PC-9 (cell line): ENCODE data around the gene CCDC137. TPM values are rescaled to one million over a fixed set of nuclear protein-coding genes. Genes with fewer than 3 reads are reported as not detected.

Source experiments
- BruUV-seq: library from RNA; stranded (reverse); fragments of 400-500 nt; replicated peaks from 2 replicates; lab custom pipeline; 2021; lab: Mats Ljungman, UMichigan
- CTCF ChIA-PET: fragments of 300-600 bp; sonication (Branson Sonifier 250); formaldehyde crosslinking; loops from one replicate; lab custom pipeline; 2022; ENCODE audit warnings: antibody characterized with exemption; lab: Charles Lee
- POLR2A ChIA-PET: fragments of 300-600 bp; sonication (Branson Sonifier 250); formaldehyde crosslinking; loops from one replicate; lab custom pipeline; 2022; ENCODE audit warnings: antibody characterized with exemption; ENCODE audit not compliant: unreplicated experiment; lab: Charles Lee
- DNase-seq, 2 experiments: peaks; one replicate each; pipeline versions ENCODE4 v3.0.0 to v3.0.0-alpha.2; 2015 to 2022; ENCODE audit warnings: mixed read lengths in 1 of 2
- H2AFZ ChIP-seq: fragments of 200-600 bp; sonication (generic); 2 replicates; pipeline ENCODE4 v1.8.1; 2017; ENCODE audit warnings: antibody characterized with exemption
- H3F3A ChIP-seq: fragments of 200-600 bp; sonication (generic); 2 replicates; pipeline ENCODE4 v1.8.1; 2017; ENCODE audit warnings: antibody characterized with exemption, mild to moderate bottlenecking, low read depth; ENCODE audit not compliant: insufficient read depth
- H3K27ac ChIP-seq: fragments of 200-600 bp; sonication (generic); 2 replicates; pipeline ENCODE4 v1.6.1; 2016; ENCODE audit warnings: mixed run types
- H3K27me3 ChIP-seq: fragments of 200-600 bp; sonication (generic); 2 replicates; pipeline ENCODE4 v1.6.1; 2016; ENCODE audit warnings: low read depth, mixed run types; ENCODE audit not compliant: insufficient read depth
- H3K36me3 ChIP-seq: fragments of 200-600 bp; sonication (generic); 2 replicates; pipeline ENCODE4 v1.6.1; 2016; ENCODE audit warnings: low read depth, mixed run types
- H3K4me1 ChIP-seq: fragments of 200-600 bp; sonication (generic); replicated peaks from 2 replicates; pipeline ENCODE4 v1.6.1; 2016; ENCODE audit warnings: mixed run types; ENCODE audit not compliant: insufficient read depth
- H3K4me2 ChIP-seq: fragments of 200-600 bp; sonication (generic); 2 replicates; pipeline ENCODE4 v1.6.1; 2017; ENCODE audit warnings: mixed run types
- H3K4me3 ChIP-seq: fragments of 200-600 bp; sonication (generic); 2 replicates; pipeline ENCODE4 v1.6.1; 2016; ENCODE audit warnings: mixed run types
- H3K79me2 ChIP-seq: fragments of 200-600 bp; sonication (generic); 2 replicates; pipeline ENCODE4 v1.6.1; 2017; ENCODE audit warnings: low read depth, mixed run types
- H3K9me2 ChIP-seq: fragments of 200-600 bp; sonication (generic); 2 replicates; pipeline ENCODE4 v1.8.1; 2017; ENCODE audit warnings: mild to moderate bottlenecking; ENCODE audit not compliant: insufficient read depth
- H3K9me3 ChIP-seq: fragments of 200-600 bp; sonication (generic); 2 replicates; pipeline ENCODE4 v1.8.1; 2016; ENCODE audit warnings: low read depth; ENCODE audit not compliant: insufficient read depth
- H4K20me1 ChIP-seq: fragments of 200-600 bp; sonication (generic); 2 replicates; pipeline ENCODE4 v1.8.1; 2017; ENCODE audit not compliant: insufficient read depth
- CTCF ChIP-seq: fragments of 200-600 bp; sonication (generic); conservative IDR thresholded peaks from 2 replicates; pipeline ENCODE4 v1.6.1; 2017; ENCODE audit warnings: mixed run types, antibody characterized with exemption, mild to moderate bottlenecking, moderate library complexity
- EZH2 ChIP-seq: fragments of 200-600 bp; sonication (generic); IDR thresholded peaks from 2 replicates; pipeline ENCODE4 v1.8.0; 2017; ENCODE audit warnings: antibody characterized with exemption, low read depth
- intact Hi-C: fragments of 100-400 bp; cut with micrococcal nuclease; formaldehyde crosslinking; loops from one replicate; pipeline ENCODE4 v1.10.0; 2022; ENCODE audit not compliant: unreplicated experiment
- total RNA-seq: library from RNA; stranded (reverse); gene quantifications from 2 replicates; pipeline ENCODE4 v1.2.3, GENCODE V29; 2021

Gene CCDC137
- total RNA-seq, 1 experiment from 2014 or later = 29.3 TPM

- no peaks in the 10 kb centered on the region for H3K27me3 ChIP-seq
- H4K20me1 ChIP-seq = peaks cover 13% of the 10 kb centered on the region
- peaks cover 5% of the 10 kb centered on the region for H3K4me1 ChIP-seq
- H3K9me2 ChIP-seq = no peaks in the 10 kb centered on the region
- ChIA-PET CTCF (interaction anchor here (0.6 kb wide), 1 partner anchor 85 kb away, joined by 13 read pairs; no protein-coding TSS in a partner anchor), POLR2A (interaction anchor here (0.5 to 0.9 kb wide), 3 partner anchors 25 to 117 kb away, joined by 3 read pairs; no protein-coding TSS in a partner anchor)
- peak overlapping the region; percentile 84 for H3K4me2 ChIP-seq
- BruUV-seq = no TSS peak
- intact Hi-C loops = loop anchor here (5.0 kb wide), 2 partner anchors 46 to 339 kb away; partner anchors contain the start of genes CENPX, LRRC45, NPLOC4 and TSPAN10
- H3K9me3 ChIP-seq = no peaks in the 10 kb centered on the region
- no peak overlapping the region for H3K27ac ChIP-seq
- DNase-seq = no peak
- peaks cover 55% of the 10 kb centered on the region for H3K79me2 ChIP-seq
- H2AFZ ChIP-seq = peak overlapping the region; percentile 80
- TF ChIP-seq EZH2 (no peak), CTCF (no peak)
- peak overlapping the region; percentile 93 for H3K4me3 ChIP-seq
- H3K36me3 ChIP-seq = no peaks in the 10 kb centered on the region
- peaks cover 11% of the 10 kb centered on the region; the same call in 1 of the 2 replicates for H3F3A ChIP-seq
Measured at GRCh38 chr17:81683208-81683583, 16.7 kb downstream of the CCDC137 start.

- Histone ChIP-seq H3K27ac (peak within 1 kb of the TSS; percentile 78), H3K36me3 (no peaks in the 10 kb centered on the region), H3F3A (peaks cover 11% of the 10 kb centered on the region; the same call in 1 of the 2 replicates), H3K9me2 (no peaks in the 10 kb centered on the region), H4K20me1 (peaks cover 13% of the 10 kb centered on the region), H3K4me1 (peaks cover 5% of the 10 kb centered on the region), H3K9me3 (no peaks in the 10 kb centered on the region), H3K27me3 (no peaks in the 10 kb centered on the region), H3K4me2 (peak within 1 kb of the TSS; percentile 98), H3K4me3 (peak within 1 kb of the TSS; percentile 93), H3K79me2 (peaks cover 55% of the 10 kb centered on the region), H2AFZ (peak within 1 kb of the TSS; percentile 80)
- ChIA-PET POLR2A (interaction anchor here (0.5 to 0.9 kb wide), 5 partner anchors 25 to 50 kb away, joined by 3 to 10 read pairs (median 4); no protein-coding TSS in a partner anchor), CTCF (interaction anchor here (0.6 kb wide), 1 partner anchor 86 kb away, joined by 13 read pairs; no protein-coding TSS in a partner anchor)
- intact Hi-C loops = loop anchor here (1.0 to 5.0 kb wide), 3 partner anchors 19 to 338 kb away; partner anchors contain the start of genes CENPX, LRRC45, MRPL12 and NPLOC4
- no peak for TF ChIP-seq CTCF
- TF ChIP-seq EZH2 = no peak
- BruUV-seq = no TSS peak
- DNase-seq = peak; percentile 90 to 99
Measured at GRCh38 chr17:81683584-81684441, 17.3 kb downstream of the CCDC137 start, which contains the start of the genes ARL16 and HGS. ARL16 (minus strand) TSS chr17:81683797; CDS start chr17:81683753, 44 bp downstream. HGS (plus strand) TSS chr17:81684011; CDS start chr17:81684067, 56 bp downstream.

- TSS peak; percentile 75 for BruUV-seq
- CTCF ChIA-PET = no interaction called here
Measured at GRCh38 chr17:81684442-81684911, 17.9 kb downstream of the CCDC137 start.

More at GRCh38 chr17:81684442-81684911, 17.9 kb downstream of the CCDC137 start:
- no peak for TF ChIP-seq CTCF
- no peak for TF ChIP-seq EZH2
- POLR2A ChIA-PET = interaction anchor here (0.8 kb wide), 1 partner anchor 25 kb away, joined by 10 read pairs; no protein-coding TSS in a partner anchor
- H3K9me3 ChIP-seq = no peaks in the 10 kb centered on the region
- peak overlapping the region; percentile 78 for H3K27ac ChIP-seq
- peaks cover 11% of the 10 kb centered on the region; the same call in 1 of the 2 replicates for H3F3A ChIP-seq
- H3K4me3 ChIP-seq = peak overlapping the region; percentile 93
- H3K4me2 ChIP-seq = peak overlapping the region; percentile 98
- peaks cover 5% of the 10 kb centered on the region for H3K4me1 ChIP-seq
- H4K20me1 ChIP-seq = peaks cover 13% of the 10 kb centered on the region
- intact Hi-C loops = loop anchor here (1.0 to 5.0 kb wide), 3 partner anchors 19 to 338 kb away; partner anchors contain the start of genes CENPX, LRRC45, MRPL12 and NPLOC4
- peak in 1 of 2 experiments; percentile 68 for DNase-seq
- H2AFZ ChIP-seq = no peak overlapping the region
- H3K27me3 ChIP-seq = no peaks in the 10 kb centered on the region
- H3K9me2 ChIP-seq = no peaks in the 10 kb centered on the region
- no peaks in the 10 kb centered on the region for H3K36me3 ChIP-seq
- peaks cover 55% of the 10 kb centered on the region for H3K79me2 ChIP-seq
